Sigmoid colon (tissue), 4 donors: ENCODE results near the gene FURIN.

Source experiments
- POLR2A ChIP-seq, 2 donors: fragments of 450-650 bp; IDR thresholded peaks; one replicate each; pipeline ENCODE4 v1.6.1; 2016; ENCODE audit warnings: antibody characterized with exemption in 2 of 2, mild to moderate bottlenecking in 2 of 2, moderate library complexity in 2 of 2
- POLR2AphosphoS5 ChIP-seq, 4 donors: sonication (generic); formaldehyde crosslinking; IDR thresholded peaks; one replicate each; pipeline ENCODE4 v1.6.1; 2017; ENCODE audit warnings: antibody characterized with exemption in 4 of 4
- TF ChIP-seq, protein P1 (sequence below), 4 experiments: fragments of 450-650 bp in 3 of 4; fragments of 200-600 bp in 1 of 4; IDR thresholded peaks; one replicate each; pipeline ENCODE4 v1.5.1; 2016 to 2019; ENCODE audit warnings: antibody characterized with exemption in 4 of 4, mild to moderate bottlenecking in 3 of 4, moderate library complexity in 2 of 4

DNA sequence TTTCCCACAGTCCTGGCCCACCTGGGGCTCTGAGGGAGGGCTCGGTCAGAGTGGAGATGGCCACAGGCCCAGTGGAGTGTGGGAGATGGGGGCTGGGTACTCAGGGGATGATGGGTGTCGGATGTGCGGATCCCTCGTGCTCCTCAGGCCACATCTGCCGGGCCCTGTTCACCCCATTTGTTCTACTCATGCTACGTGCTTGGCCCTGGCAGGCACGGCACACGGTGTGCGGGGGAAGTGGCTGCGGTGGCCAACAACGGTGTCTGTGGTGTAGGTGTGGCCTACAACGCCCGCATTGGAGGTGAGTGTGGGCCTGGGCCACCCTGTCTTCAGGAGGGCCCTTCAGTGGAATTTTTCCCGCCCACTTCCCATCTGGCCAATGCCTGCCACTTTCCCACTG is 8.9 kb downstream of the FURIN start:
- TF ChIP-seq, protein P1, sequence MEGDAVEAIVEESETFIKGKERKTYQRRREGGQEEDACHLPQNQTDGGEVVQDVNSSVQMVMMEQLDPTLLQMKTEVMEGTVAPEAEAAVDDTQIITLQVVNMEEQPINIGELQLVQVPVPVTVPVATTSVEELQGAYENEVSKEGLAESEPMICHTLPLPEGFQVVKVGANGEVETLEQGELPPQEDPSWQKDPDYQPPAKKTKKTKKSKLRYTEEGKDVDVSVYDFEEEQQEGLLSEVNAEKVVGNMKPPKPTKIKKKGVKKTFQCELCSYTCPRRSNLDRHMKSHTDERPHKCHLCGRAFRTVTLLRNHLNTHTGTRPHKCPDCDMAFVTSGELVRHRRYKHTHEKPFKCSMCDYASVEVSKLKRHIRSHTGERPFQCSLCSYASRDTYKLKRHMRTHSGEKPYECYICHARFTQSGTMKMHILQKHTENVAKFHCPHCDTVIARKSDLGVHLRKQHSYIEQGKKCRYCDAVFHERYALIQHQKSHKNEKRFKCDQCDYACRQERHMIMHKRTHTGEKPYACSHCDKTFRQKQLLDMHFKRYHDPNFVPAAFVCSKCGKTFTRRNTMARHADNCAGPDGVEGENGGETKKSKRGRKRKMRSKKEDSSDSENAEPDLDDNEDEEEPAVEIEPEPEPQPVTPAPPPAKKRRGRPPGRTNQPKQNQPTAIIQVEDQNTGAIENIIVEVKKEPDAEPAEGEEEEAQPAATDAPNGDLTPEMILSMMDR (IDR thresholded peaks at IDR 0.05), result no peak
- TF ChIP-seq POLR2A (IDR thresholded peaks at IDR 0.05) (no peak), POLR2AphosphoS5 (IDR thresholded peaks at IDR 0.05) (no peak)
